K562 (cell line): Measurements from ENCODE around the gene GAP43. TPM values are rescaled to one million over a fixed set of nuclear protein-coding genes. Genes with fewer than 3 reads are reported as not detected.
A peak's percentile ranks its signal among the peaks of the same experiment; 100 is the strongest.

ENCODE experiments used
- ATAC-seq: fragments of 200-7000 bp; cut with Tn5 transposase; 3 replicates; pipeline ENCODE4 v1.9.1; 2020; ENCODE audit warnings: moderate library complexity
- BruUV-seq: library from RNA; stranded (reverse); fragments of 400-500 nt; replicated peaks from 2 replicates; lab custom pipeline; 2021; lab: Mats Ljungman, UMichigan
- CTCF ChIA-PET: fragments of 300-600 bp; formaldehyde crosslinking; extraction: SDS; loops from one replicate; lab custom pipeline; 2021; ENCODE audit warnings: low intra/inter-chr PET ratio; lab: Yijun Ruan, JAX
- POLR2A ChIA-PET: fragments of 300-600, 350-650 bp; sonication (Branson Sonifier 250); formaldehyde crosslinking; extraction: SDS; loops from one replicate; lab custom pipeline; 2021; ENCODE audit warnings: antibody characterized with exemption, inconsistent platforms; lab: Yijun Ruan, JAX
- DNase-seq, 4 experiments: peaks; one replicate each; pipeline versions ENCODE4 v3.0.0 to v3.0.0-alpha.2; 2011 to 2018; ENCODE audit warnings: low spot score in 3 of 4, mixed read lengths in 3 of 4; ENCODE audit errors: extremely low read depth in 1 of 4
- FAIRE-seq: peaks from 2 replicates; lab custom pipeline; 2011; peaks lifted over from hg19 to GRCh38; lab: Jason Lieb, UNC
- H2AFZ ChIP-seq: 2 replicates; pipeline ENCODE4 v1.6.0; 2011; ENCODE audit warnings: low read depth, low read length, control low read depth, inconsistent platforms
- H3K27ac ChIP-seq: fragments of 200-600 bp; 3 replicates; pipeline ENCODE4 v1.8.0; 2011; ENCODE audit warnings: low read depth, mild to moderate bottlenecking, control low read depth, inconsistent platforms, low read length, moderate library complexity, mixed read lengths; ENCODE audit errors: extremely low read depth
- H3K27me3 ChIP-seq, 2 experiments: fragments of 300-600 bp in 1 of 2; 2 replicates in 1 of 2; 3 replicates in 1 of 2; pipeline versions ENCODE4 v1.6.0 to v1.8.0; 2011; ENCODE audit warnings: inconsistent platforms in 2 of 2, low read length in 2 of 2, mild to moderate bottlenecking in 1 of 2, mixed read lengths in 1 of 2, moderate library complexity in 1 of 2; ENCODE audit not compliant: control insufficient read depth in 2 of 2, insufficient read depth in 2 of 2
- H3K36me3 ChIP-seq: fragments of 300-600 bp; 3 replicates; pipeline ENCODE4 v1.8.0; 2011; ENCODE audit warnings: mild to moderate bottlenecking, low read length, inconsistent platforms; ENCODE audit not compliant: control insufficient read depth, insufficient read depth
- H3K4me1 ChIP-seq, 2 experiments: fragments of 200-600 bp in 1 of 2; replicated peaks in 1 of 2; 2 replicates in 1 of 2; 3 replicates in 1 of 2; pipeline versions ENCODE4 v1.5.1 to v1.8.0; 2011; ENCODE audit warnings: inconsistent platforms in 2 of 2, low read length in 2 of 2, mild to moderate bottlenecking in 1 of 2, mixed read lengths in 1 of 2, moderate library complexity in 1 of 2; ENCODE audit not compliant: control insufficient read depth in 2 of 2, insufficient read depth in 2 of 2
- H3K4me2 ChIP-seq: 2 replicates; pipeline ENCODE4 v1.6.1; 2011; ENCODE audit warnings: low read length, control low read depth, inconsistent platforms, mixed read lengths; ENCODE audit not compliant: insufficient read depth
- H3K4me3 ChIP-seq: fragments of 200-600 bp; sonication (generic), shearing (Covaris generic); 2 replicates; pipeline ENCODE4 v1.5.1; 2016; ENCODE audit warnings: control low read depth, inconsistent platforms
- H3K79me2 ChIP-seq: fragments of 200-600 bp; 3 replicates; pipeline ENCODE4 v1.8.0; 2011; ENCODE audit warnings: low read length, inconsistent platforms; ENCODE audit not compliant: control insufficient read depth, insufficient read depth
- H3K9ac ChIP-seq, 2 experiments: 2 replicates each; pipeline versions ENCODE4 v1.6.0 to v1.6.1; 2011; ENCODE audit warnings: low read depth in 2 of 2, low read length in 2 of 2, control low read depth in 1 of 2, inconsistent platforms in 1 of 2, mild to moderate bottlenecking in 1 of 2, mixed read lengths in 1 of 2; ENCODE audit not compliant: insufficient read depth in 1 of 2
- H3K9me1 ChIP-seq: one replicate; pipeline ENCODE4 v1.6.0; 2011; ENCODE audit warnings: inconsistent platforms, mild to moderate bottlenecking, low read length, moderate library complexity; ENCODE audit not compliant: control insufficient read depth, insufficient read depth
- H3K9me3 ChIP-seq: replicated peaks from 2 replicates; pipeline ENCODE4 v1.5.1; 2011; ENCODE audit warnings: low read depth, low read length, inconsistent platforms; ENCODE audit not compliant: control insufficient read depth, insufficient read depth
- H4K20me1 ChIP-seq: replicated peaks from 2 replicates; pipeline ENCODE4 v1.6.1; 2011; ENCODE audit warnings: low read length, inconsistent platforms, mixed read lengths; ENCODE audit not compliant: control insufficient read depth, insufficient read depth
- KAT8 ChIP-seq: fragments of 450-650 bp; IDR thresholded peaks from 2 replicates; pipeline ENCODE4 v1.6.1; 2016; ENCODE audit warnings: low read depth, mild to moderate bottlenecking
- POLR2H ChIP-seq: IDR thresholded peaks from 2 replicates; pipeline ENCODE4 v1.6.1; 2016; ENCODE audit warnings: missing genetic modification characterization, low read depth, mild to moderate bottlenecking, control low read depth, missing compliant biosample characterization, moderate library complexity
- in situ Hi-C: fragments of 300-500 bp; cut with MboI; formaldehyde crosslinking; loops from 4 replicates; pipeline ENCODE4 v1.15.0; 2018; ENCODE audit warnings: inconsistent platforms, mixed read lengths
- intact Hi-C: fragments of 100-400 bp; cut with micrococcal nuclease; formaldehyde crosslinking; loops from 2 replicates; pipeline ENCODE4 v1.14.2; 2022
- polyA plus RNA-seq, 8 experiments: library from polyadenylated mRNA; depleted of rRNA in 4 of 8; stranded (reverse) in 5 of 8; unstranded in 3 of 8; fragments of >200 nt; fragmentation: Nextera tagmentation in 2 of 8; fragmentation: Illumina TruSeq in 1 of 8; extraction: Ambion mirVana in 2 of 8; extraction: Trizol in 1 of 8; gene quantifications; 2 replicates each; pipeline versions ENCODE4 v1.2.1 to v1.2.3, GENCODE V29; 2011 to 2014; ENCODE audit warnings: inconsistent platforms in 1 of 8, missing spikeins in 1 of 8
- total RNA-seq, 7 experiments: library from RNA; depleted of rRNA in 6 of 7; stranded (reverse); fragments of >200 nt in 6 of 7; fragmentation: Illumina TruSeq in 2 of 7; extraction: Trizol in 2 of 7; gene quantifications; 2 replicates each; pipeline versions ENCODE4 v1.2.1 to v1.2.3, GENCODE V29; 2011 to 2021; ENCODE audit warnings: low replicate concordance in 1 of 7
- TF ChIP-seq, protein P1 (sequence below): fragments of 150-350 bp; IDR thresholded peaks from 2 replicates; pipeline ENCODE4 v1.6.1; 2014; ENCODE audit warnings: low read depth, mild to moderate bottlenecking, low read length, borderline replicate concordance

Gene GAP43
- total and polyA plus RNA-seq, 9 of the 15 experiments (the other 6 are each of a cell fraction or from before 2014, with no cell fraction given) = 0.04 to 0.11 (median 0.09) TPM; not detected in 6

DNA sequence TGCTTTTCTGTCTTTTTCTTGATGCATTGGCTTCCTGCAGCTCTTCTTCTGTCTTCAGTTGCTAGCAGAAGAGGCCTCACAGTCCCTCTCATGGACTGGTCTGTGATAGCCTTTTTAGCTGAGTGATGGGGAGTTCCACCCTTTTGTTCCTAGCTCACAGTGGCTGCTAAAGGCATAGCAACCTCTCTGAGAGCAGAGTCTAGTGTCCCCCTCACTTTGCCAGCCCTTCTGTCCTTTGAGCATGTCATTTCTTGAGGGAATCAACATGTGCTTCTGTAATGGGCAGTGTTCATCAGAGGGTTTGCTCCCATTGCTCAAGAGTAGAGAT lies 44.4 kb downstream of the GAP43 start:
- DNase-seq (no peak), FAIRE-seq (no peak), ATAC-seq (peak; percentile 29; the same call in 1 of the 3 replicates)
- no peak for TF ChIP-seq POLR2H (tag)
- TF ChIP-seq KAT8 = no peak
- TF ChIP-seq, protein P1, sequence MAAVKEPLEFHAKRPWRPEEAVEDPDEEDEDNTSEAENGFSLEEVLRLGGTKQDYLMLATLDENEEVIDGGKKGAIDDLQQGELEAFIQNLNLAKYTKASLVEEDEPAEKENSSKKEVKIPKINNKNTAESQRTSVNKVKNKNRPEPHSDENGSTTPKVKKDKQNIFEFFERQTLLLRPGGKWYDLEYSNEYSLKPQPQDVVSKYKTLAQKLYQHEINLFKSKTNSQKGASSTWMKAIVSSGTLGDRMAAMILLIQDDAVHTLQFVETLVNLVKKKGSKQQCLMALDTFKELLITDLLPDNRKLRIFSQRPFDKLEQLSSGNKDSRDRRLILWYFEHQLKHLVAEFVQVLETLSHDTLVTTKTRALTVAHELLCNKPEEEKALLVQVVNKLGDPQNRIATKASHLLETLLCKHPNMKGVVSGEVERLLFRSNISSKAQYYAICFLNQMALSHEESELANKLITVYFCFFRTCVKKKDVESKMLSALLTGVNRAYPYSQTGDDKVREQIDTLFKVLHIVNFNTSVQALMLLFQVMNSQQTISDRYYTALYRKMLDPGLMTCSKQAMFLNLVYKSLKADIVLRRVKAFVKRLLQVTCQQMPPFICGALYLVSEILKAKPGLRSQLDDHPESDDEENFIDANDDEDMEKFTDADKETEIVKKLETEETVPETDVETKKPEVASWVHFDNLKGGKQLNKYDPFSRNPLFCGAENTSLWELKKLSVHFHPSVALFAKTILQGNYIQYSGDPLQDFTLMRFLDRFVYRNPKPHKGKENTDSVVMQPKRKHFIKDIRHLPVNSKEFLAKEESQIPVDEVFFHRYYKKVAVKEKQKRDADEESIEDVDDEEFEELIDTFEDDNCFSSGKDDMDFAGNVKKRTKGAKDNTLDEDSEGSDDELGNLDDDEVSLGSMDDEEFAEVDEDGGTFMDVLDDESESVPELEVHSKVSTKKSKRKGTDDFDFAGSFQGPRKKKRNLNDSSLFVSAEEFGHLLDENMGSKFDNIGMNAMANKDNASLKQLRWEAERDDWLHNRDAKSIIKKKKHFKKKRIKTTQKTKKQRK = no peak
- Histone ChIP-seq H4K20me1 (no peaks in the 10 kb centered on the region), H3K4me3 (no peak overlapping the region), H3K27me3 (no peaks in the 10 kb centered on the region), H3K9ac (no peak overlapping the region), H3K9me1 (no peaks in the 10 kb centered on the region), H3K36me3 (no peaks in the 10 kb centered on the region), H3K27ac (no peak overlapping the region), H3K4me2 (no peak overlapping the region), H3K79me2 (no peaks in the 10 kb centered on the region), H2AFZ (no peak overlapping the region), H3K4me1 (no peaks in the 10 kb centered on the region), H3K9me3 (no peaks in the 10 kb centered on the region)
- intact Hi-C loops = no loop called here
- in situ Hi-C loops = no loop called here
- BruUV-seq = no TSS peak
- POLR2A ChIA-PET = interaction anchor here (0.8 kb wide), 1 partner anchor 67 kb away, joined by 3 read pairs; no protein-coding TSS in a partner anchor
- CTCF ChIA-PET = no interaction called here
